Esophagus squamous epithelium (tissue), 4 donors: Measurements from ENCODE around the gene PROB1.

Experiments used
- POLR2A ChIP-seq, 4 donors: fragments of 450-650 bp; IDR thresholded peaks; one replicate each; pipeline ENCODE4 v1.6.1; 2017; ENCODE audit warnings: antibody characterized with exemption in 4 of 4, mild to moderate bottlenecking in 4 of 4, moderate library complexity in 3 of 4
- TF ChIP-seq, protein P1 (sequence below), 6 experiments: fragments of 450-650 bp in 4 of 6; fragments of 200-600 bp in 2 of 6; sonication (generic) in 2 of 6; IDR thresholded peaks; one replicate each; pipeline ENCODE4 v1.5.1; 2016 to 2019; ENCODE audit warnings: antibody characterized with exemption in 6 of 6, mild to moderate bottlenecking in 4 of 6, moderate library complexity in 4 of 6

DNA sequence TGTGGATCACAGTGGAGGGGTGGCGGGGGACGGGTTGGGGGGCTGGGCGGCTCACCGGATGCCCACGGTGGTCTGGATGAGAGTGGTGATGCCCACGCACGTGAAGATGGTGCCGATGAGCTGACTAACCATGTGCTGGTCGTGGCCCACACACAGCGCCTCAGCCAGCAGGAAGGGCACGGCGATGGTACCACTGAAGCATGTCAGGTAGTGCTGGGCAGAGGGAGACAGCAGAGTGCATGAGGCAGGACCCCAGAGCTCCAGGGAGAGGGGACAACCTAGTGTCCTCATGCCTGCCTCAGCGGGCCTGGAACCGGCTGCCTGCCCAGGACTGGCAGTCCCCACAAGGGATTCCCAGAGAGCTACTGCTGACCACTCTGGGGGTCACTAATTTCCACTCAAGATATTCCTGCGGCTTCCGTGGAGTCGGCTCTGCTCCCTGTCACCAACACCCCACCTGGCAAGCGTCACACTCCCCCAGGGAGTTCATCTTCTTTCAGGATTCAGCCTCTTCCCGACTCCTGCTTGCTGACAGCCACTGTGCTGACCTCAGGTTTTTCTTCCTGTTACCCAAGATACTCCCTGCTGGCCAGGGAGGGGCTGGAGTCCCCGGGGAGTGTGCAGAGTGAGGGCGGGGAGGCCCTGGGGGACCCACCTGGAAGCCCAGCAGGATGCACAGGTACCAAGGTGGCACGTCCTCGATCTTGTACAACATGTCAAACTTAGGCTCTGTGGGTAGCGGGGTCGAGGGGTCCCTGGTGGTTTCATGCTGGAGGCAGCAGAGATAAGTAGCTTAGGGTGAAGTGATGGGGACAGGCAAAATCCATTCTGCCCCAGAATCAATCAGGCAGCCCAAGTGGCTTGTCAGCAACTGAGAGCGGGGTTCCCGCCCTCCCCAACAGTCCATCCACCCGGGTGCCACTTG, 12.8 kb downstream of the PROB1 start:
- no peak for TF ChIP-seq POLR2A (IDR thresholded peaks at IDR 0.05)
- TF ChIP-seq, protein P1, sequence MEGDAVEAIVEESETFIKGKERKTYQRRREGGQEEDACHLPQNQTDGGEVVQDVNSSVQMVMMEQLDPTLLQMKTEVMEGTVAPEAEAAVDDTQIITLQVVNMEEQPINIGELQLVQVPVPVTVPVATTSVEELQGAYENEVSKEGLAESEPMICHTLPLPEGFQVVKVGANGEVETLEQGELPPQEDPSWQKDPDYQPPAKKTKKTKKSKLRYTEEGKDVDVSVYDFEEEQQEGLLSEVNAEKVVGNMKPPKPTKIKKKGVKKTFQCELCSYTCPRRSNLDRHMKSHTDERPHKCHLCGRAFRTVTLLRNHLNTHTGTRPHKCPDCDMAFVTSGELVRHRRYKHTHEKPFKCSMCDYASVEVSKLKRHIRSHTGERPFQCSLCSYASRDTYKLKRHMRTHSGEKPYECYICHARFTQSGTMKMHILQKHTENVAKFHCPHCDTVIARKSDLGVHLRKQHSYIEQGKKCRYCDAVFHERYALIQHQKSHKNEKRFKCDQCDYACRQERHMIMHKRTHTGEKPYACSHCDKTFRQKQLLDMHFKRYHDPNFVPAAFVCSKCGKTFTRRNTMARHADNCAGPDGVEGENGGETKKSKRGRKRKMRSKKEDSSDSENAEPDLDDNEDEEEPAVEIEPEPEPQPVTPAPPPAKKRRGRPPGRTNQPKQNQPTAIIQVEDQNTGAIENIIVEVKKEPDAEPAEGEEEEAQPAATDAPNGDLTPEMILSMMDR (IDR thresholded peaks at IDR 0.05): no peak
